Measurements from ENCODE around the gene ITPR2.

Gene ITPR2

DNA sequence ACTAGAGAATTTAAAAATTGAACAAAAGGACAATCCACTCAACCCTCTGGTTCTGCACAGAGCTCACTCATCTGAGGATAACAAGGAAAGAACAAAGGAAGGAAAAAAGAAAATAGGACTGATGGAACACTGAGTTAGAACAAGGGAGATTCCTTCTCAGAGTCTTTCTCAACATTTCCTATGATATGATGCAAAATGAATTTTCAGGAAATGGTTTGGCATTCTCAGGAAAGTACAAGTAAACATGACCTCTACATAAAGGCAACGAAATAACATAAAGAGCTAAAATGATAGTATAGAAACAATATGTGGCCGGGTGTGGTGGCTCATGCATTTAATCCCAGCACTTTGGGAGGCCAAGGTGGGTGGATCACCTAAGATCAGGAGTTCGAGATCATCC, 135.8 kb downstream of the ITPR2 start:
- H3K36me3 ChIP-seq (ENCODE audit: insufficient read depth, low read length), result peaks cover 16% of the 10 kb centered on the region; the same call in 1 of the 2 replicates
- no peaks in the 10 kb centered on the region for H3K79me2 ChIP-seq (ENCODE audit: insufficient read depth, low read length)
- no peak overlapping the region for H3K4me3 ChIP-seq (ENCODE audit: low read length, poor library complexity, severe bottlenecking)
- no peak overlapping the region for H2AFZ ChIP-seq (ENCODE audit: low read length)
- H3K4me2 ChIP-seq (ENCODE audit: low read depth, low read length, poor library complexity, severe bottlenecking), result no peak overlapping the region
- no peaks in the 10 kb centered on the region for H3K9me3 ChIP-seq (ENCODE audit: insufficient read depth, low read depth, low read length)
- H3K9ac ChIP-seq (ENCODE audit: low read depth, low read length, poor library complexity, severe bottlenecking), result no peak overlapping the region
- no peaks in the 10 kb centered on the region for H3K4me1 ChIP-seq (ENCODE audit: insufficient read depth, low read length, poor library complexity, severe bottlenecking)
- H4K20me1 ChIP-seq (ENCODE audit: insufficient read depth, low read length, poor library complexity, severe bottlenecking), result no peaks in the 10 kb centered on the region
- TF ChIP-seq EZH2phosphoT487 (IDR thresholded peaks at IDR 0.05; ENCODE audit: borderline replicate concordance), result no peak
- TF ChIP-seq, protein P1, sequence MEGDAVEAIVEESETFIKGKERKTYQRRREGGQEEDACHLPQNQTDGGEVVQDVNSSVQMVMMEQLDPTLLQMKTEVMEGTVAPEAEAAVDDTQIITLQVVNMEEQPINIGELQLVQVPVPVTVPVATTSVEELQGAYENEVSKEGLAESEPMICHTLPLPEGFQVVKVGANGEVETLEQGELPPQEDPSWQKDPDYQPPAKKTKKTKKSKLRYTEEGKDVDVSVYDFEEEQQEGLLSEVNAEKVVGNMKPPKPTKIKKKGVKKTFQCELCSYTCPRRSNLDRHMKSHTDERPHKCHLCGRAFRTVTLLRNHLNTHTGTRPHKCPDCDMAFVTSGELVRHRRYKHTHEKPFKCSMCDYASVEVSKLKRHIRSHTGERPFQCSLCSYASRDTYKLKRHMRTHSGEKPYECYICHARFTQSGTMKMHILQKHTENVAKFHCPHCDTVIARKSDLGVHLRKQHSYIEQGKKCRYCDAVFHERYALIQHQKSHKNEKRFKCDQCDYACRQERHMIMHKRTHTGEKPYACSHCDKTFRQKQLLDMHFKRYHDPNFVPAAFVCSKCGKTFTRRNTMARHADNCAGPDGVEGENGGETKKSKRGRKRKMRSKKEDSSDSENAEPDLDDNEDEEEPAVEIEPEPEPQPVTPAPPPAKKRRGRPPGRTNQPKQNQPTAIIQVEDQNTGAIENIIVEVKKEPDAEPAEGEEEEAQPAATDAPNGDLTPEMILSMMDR (conservative IDR thresholded peaks at IDR 0.05; ENCODE audit: low read length), result no peak
- no peaks in the 10 kb centered on the region for H3K9me2 ChIP-seq (replicated peaks; ENCODE audit: low read depth, low read length)
- no peaks in the 10 kb centered on the region for H3F3A ChIP-seq (ENCODE audit: low read depth)
- H3K27me3 ChIP-seq (ENCODE audit: insufficient read depth, low read length, poor library complexity, severe bottlenecking), result no peaks in the 10 kb centered on the region

DNA sequence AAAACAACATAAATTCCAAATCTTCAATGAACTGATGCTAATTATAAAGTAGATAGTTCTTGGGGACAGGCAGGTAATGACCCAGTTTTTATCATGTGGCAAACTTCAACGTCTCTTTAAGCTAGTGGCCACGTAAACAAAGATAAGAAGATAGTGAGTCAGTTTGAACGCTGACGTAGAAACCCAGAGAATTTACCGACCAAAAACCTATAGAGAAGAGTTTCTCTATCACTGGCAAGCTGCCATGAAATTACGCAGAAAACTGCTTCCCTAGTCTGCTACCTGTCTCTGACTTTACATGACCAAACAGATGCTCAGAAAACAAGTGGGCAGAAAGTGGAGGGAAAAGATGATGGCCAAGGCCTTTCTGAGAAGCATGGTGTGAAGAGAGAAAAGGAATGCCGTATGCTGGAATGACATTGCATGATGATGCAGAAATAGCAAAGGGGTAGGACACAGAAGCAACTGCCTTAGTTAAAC, 136.3 kb downstream of the ITPR2 start:
- Histone ChIP-seq H3F3A (ENCODE audit: low read depth) (no peaks in the 10 kb centered on the region), H3K79me2 (ENCODE audit: insufficient read depth, low read length) (no peaks in the 10 kb centered on the region), H3K4me3 (ENCODE audit: low read length, poor library complexity, severe bottlenecking) (no peak overlapping the region), H3K4me2 (ENCODE audit: low read depth, low read length, poor library complexity, severe bottlenecking) (no peak overlapping the region), H3K36me3 (ENCODE audit: insufficient read depth, low read length) (peaks cover 16% of the 10 kb centered on the region; the same call in 1 of the 2 replicates), H3K9me3 (ENCODE audit: insufficient read depth, low read depth, low read length) (no peaks in the 10 kb centered on the region), H3K27me3 (ENCODE audit: insufficient read depth, low read length, poor library complexity, severe bottlenecking) (no peaks in the 10 kb centered on the region), H3K4me1 (ENCODE audit: insufficient read depth, low read length, poor library complexity, severe bottlenecking) (no peaks in the 10 kb centered on the region), H3K9me2 (replicated peaks; ENCODE audit: low read depth, low read length) (no peaks in the 10 kb centered on the region), H3K9ac (ENCODE audit: low read depth, low read length, poor library complexity, severe bottlenecking) (no peak overlapping the region), H4K20me1 (ENCODE audit: insufficient read depth, low read length, poor library complexity, severe bottlenecking) (no peaks in the 10 kb centered on the region), H2AFZ (ENCODE audit: low read length) (no peak overlapping the region)
- no peak for TF ChIP-seq EZH2phosphoT487 (IDR thresholded peaks at IDR 0.05; ENCODE audit: borderline replicate concordance)
- TF ChIP-seq, protein P1 (conservative IDR thresholded peaks at IDR 0.05; ENCODE audit: low read length), result no peak

DNA sequence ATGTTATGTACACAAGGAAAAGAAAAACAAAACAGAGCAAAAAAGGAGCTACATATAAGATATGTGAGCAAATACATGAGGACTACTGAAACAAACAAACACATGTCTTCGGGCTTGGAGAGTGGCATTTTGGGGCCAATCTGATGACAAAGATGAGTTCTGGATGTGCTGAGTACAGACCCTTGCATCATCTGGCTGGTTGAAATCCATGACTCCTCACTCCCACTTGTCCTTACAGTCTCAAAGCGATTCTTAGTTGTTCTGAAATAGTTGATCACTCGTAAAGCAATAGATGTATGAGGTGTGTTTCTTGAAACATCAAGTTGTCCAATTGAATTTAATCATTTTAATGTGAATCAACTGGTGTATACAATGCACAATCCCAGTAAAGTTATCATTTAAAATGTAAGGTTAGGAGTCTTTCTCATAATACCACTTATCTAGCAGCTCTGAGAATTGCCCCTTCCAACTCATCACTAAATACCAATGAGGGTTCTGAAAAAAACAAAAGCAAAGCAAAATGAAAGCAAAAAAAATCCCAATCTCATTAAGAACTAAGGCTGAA, 136.9 kb downstream of the ITPR2 start:
- H3K36me3 ChIP-seq (ENCODE audit: insufficient read depth, low read length), result peaks cover 16% of the 10 kb centered on the region; the same call in 1 of the 2 replicates
- TF ChIP-seq, protein P1 (conservative IDR thresholded peaks at IDR 0.05; ENCODE audit: low read length), result no peak
- no peak for TF ChIP-seq EZH2phosphoT487 (IDR thresholded peaks at IDR 0.05; ENCODE audit: borderline replicate concordance)
- no peaks in the 10 kb centered on the region for H4K20me1 ChIP-seq (ENCODE audit: insufficient read depth, low read length, poor library complexity, severe bottlenecking)
- no peaks in the 10 kb centered on the region for H3K9me2 ChIP-seq (replicated peaks; ENCODE audit: low read depth, low read length)
- H3F3A ChIP-seq (ENCODE audit: low read depth), result no peaks in the 10 kb centered on the region
- no peak overlapping the region for H3K4me2 ChIP-seq (ENCODE audit: low read depth, low read length, poor library complexity, severe bottlenecking)
- no peak overlapping the region for H3K4me3 ChIP-seq (ENCODE audit: low read length, poor library complexity, severe bottlenecking)
- no peak overlapping the region for H2AFZ ChIP-seq (ENCODE audit: low read length)
- no peak overlapping the region for H3K9ac ChIP-seq (ENCODE audit: low read depth, low read length, poor library complexity, severe bottlenecking)
- H3K9me3 ChIP-seq (ENCODE audit: insufficient read depth, low read depth, low read length), result no peaks in the 10 kb centered on the region
- no peaks in the 10 kb centered on the region for H3K4me1 ChIP-seq (ENCODE audit: insufficient read depth, low read length, poor library complexity, severe bottlenecking)
- no peaks in the 10 kb centered on the region for H3K27me3 ChIP-seq (ENCODE audit: insufficient read depth, low read length, poor library complexity, severe bottlenecking)
- H3K79me2 ChIP-seq (ENCODE audit: insufficient read depth, low read length), result no peaks in the 10 kb centered on the region

Data from Loucy (cell line).